ENCODE results near the gene OR2T6. TPM values are rescaled to one million over a fixed set of nuclear protein-coding genes. Genes with fewer than 3 reads are reported as not detected.

The OR2T6 gene
- polyA plus RNA-seq, 1 donor from 2014 or later: not detected

Other genes starting within 250 kb of the OR2T6 start
- gene OR2M5, start 230.6 kb upstream of the OR2T6 start, polyA plus RNA-seq: not detected in 2 replicates
- not detected in 2 replicates for gene OR2M2, start 200.9 kb upstream of the OR2T6 start, polyA plus RNA-seq
- not detected in 2 replicates for gene OR2M3, start 178.5 kb upstream of the OR2T6 start, polyA plus RNA-seq
- not detected in 2 replicates for gene OR2M4, start 144.3 kb upstream of the OR2T6 start, polyA plus RNA-seq
- not detected in 2 replicates for gene OR2T33, start 97.8 kb upstream of the OR2T6 start, polyA plus RNA-seq
- not detected in 2 replicates for gene OR2T12, start 72.3 kb upstream of the OR2T6 start, polyA plus RNA-seq
- not detected in 2 replicates for gene OR2M7, start 51.2 kb upstream of the OR2T6 start, polyA plus RNA-seq
- gene OR14C36, start 27.0 kb upstream of the OR2T6 start, polyA plus RNA-seq: not detected in 2 replicates
- gene OR2T4, start 14.1 kb upstream of the OR2T6 start, polyA plus RNA-seq: not detected in 2 replicates
- gene OR2T1, start 27.3 kb downstream of the OR2T6 start, polyA plus RNA-seq: not detected in 2 replicates
- not detected in 2 replicates for gene OR2T2, start 69.9 kb downstream of the OR2T6 start, polyA plus RNA-seq
- not detected in 2 replicates for gene OR2T3, start 97.6 kb downstream of the OR2T6 start, polyA plus RNA-seq
- not detected in 2 replicates for gene OR2T5, start 112.8 kb downstream of the OR2T6 start, polyA plus RNA-seq
- gene OR2G6, start 132.3 kb downstream of the OR2T6 start, polyA plus RNA-seq: not detected in 2 replicates
- gene OR2T29, start 187.0 kb downstream of the OR2T6 start, polyA plus RNA-seq: not detected in 2 replicates
- not detected in 2 replicates for gene OR2T34, start 199.0 kb downstream of the OR2T6 start, polyA plus RNA-seq
- gene OR2T10, start 222.0 kb downstream of the OR2T6 start, polyA plus RNA-seq: not detected in 2 replicates

Measured in neural cell (in vitro differentiated cells).